Skin of body (tissue), 2 donors: ENCODE measurements around the gene A2M. TPM values are rescaled to one million over a fixed set of nuclear protein-coding genes. Genes with fewer than 3 reads are reported as not detected.

Experiments used
- DNase-seq: peaks from one replicate; lab custom pipeline; 2025; lab: John Stamatoyannopoulos, UW
- total RNA-seq: library from RNA; depleted of rRNA; stranded (reverse); fragments of >200 nt; gene quantifications from one replicate; pipeline ENCODE4 v1.2.3, GENCODE V29; 2014

Gene A2M
- total RNA-seq, 1 donor from 2014 or later = 150 TPM

GRCh38 chr12:9074484-9075137 is 41.1 kb downstream of the A2M start:
- no peak for DNase-seq

GRCh38 chr12:9073076-9073475 is 42.6 kb downstream of the A2M start:
- no peak for DNase-seq

- no peak for DNase-seq
Observed at GRCh38 chr12:9072481-9073038, 43.2 kb downstream of the A2M start.

GRCh38 chr12:9071969-9072368 is 43.8 kb downstream of the A2M start:
- no peak for DNase-seq

- no peak for DNase-seq
Observed at GRCh38 chr12:9071518-9071917, 44.2 kb downstream of the A2M start.

GRCh38 chr12:9070351-9070750 is 45.4 kb downstream of the A2M start:
- no peak for DNase-seq

- DNase-seq = no peak
Observed at GRCh38 chr12:9068600-9068999, 47.1 kb downstream of the A2M start.

- DNase-seq = no peak
Observed at GRCh38 chr12:9068086-9068485, 47.6 kb downstream of the A2M start.

GRCh38 chr12:9066755-9067423 is 48.8 kb downstream of the A2M start:
- no peak for DNase-seq

GRCh38 chr12:9066183-9066623 is 49.5 kb downstream of the A2M start:
- DNase-seq = no peak

- DNase-seq = no peak
Observed at GRCh38 chr12:9065607-9065856, 50.2 kb downstream of the A2M start.

GRCh38 chr12:9064815-9065606 is 50.7 kb downstream of the A2M start:
- DNase-seq = peak; percentile 36

GRCh38 chr12:9064201-9064814 is 51.4 kb downstream of the A2M start:
- peak; percentile 24 for DNase-seq

GRCh38 chr12:9052610-9053009 is 63.1 kb downstream of the A2M start:
- peak; percentile 66 for DNase-seq

GRCh38 chr12:9051158-9051550 is 64.6 kb downstream of the A2M start:
- DNase-seq = peak; percentile 61

- DNase-seq = no peak
Observed at GRCh38 chr12:9050521-9051157, 65.1 kb downstream of the A2M start.

GRCh38 chr12:9049520-9050133 is 66.1 kb downstream of the A2M start:
- peak; percentile 40 for DNase-seq

GRCh38 chr12:9048930-9049329 is 66.8 kb downstream of the A2M start:
- no peak for DNase-seq

- no peak for DNase-seq
Observed at GRCh38 chr12:9047105-9047504, 68.6 kb downstream of the A2M start.

GRCh38 chr12:9043766-9044165 is 72.0 kb downstream of the A2M start:
- DNase-seq = no peak

- DNase-seq = no peak
Observed at GRCh38 chr12:9041321-9041720, 74.4 kb downstream of the A2M start.
